ENCODE measurements around the gene GRAP.
A peak's percentile ranks its signal among the peaks of the same experiment; 100 is the strongest.

GRAP gene

DNA sequence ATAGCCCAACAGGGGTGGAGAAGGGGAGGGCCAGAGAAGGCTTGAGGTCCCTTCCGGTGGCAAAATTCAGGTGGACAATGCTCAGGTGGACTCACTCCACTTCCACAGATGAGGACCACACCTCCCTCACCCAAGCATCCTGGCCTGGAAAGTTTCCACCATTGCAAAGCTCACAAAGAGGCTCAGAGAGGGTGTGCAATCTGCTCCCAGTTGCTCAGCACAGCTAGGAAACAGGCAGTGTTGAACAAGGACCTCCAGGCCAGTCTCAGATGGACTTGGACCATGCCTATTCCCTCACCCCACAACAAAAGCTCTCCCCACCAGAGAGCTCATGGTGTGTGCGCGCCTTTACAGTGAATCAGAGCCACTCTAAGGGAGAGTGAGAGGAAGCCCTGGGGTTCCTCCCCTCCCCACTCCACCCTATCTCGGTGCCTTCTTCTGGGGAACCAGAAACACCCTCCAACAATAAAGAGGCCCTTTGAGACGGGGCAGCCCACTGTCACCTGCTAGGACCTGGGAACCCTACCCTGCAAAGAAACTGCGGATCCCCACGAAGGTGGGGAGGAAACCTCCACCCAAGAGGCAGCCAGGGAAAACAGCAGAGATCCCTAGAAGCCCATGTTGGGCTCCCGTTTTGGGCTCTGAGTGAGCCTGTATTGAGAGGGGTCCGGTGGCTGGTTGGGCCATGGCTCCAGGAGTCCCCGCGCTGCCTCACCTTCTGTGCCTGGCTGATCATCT lies 43.8 kb downstream of the GRAP start:
- DNase-seq (ENCODE audit: low spot score) = peak; percentile 69

- DNase-seq (ENCODE audit: low spot score) = peak; percentile 42
These were observed 44.7 kb downstream of the GRAP start for GRCh38 chr17:19001907-19002590.

GRCh38 chr17:19000531-19001325 lies 46.0 kb downstream of the GRAP start:
- DNase-seq (ENCODE audit: low spot score) = peak; percentile 47

DNA sequence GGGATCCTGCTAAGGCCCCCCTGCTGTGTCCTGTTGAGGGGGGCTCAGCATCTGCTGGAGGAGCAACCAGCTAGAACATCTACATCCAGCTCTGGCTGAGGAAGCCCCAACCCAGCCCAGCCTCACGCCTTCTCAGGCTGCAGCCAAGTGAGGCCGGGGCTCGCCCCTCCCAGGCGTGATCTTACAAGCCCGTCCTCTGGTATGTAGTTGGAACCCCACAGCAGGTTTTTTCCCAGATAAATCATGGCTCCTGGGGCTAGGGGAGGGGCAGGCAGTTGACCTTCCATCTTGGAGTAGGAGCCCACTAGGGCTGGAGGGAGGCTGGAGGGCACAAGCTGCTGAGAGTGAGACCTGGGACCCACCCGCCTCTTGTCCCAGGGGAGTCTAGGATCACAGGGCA lies 46.8 kb downstream of the GRAP start:
- DNase-seq (ENCODE audit: low spot score) = no peak

GRCh38 chr17:18999394-18999793 lies 47.4 kb downstream of the GRAP start:
- DNase-seq (ENCODE audit: low spot score) = no peak

GRCh38 chr17:18997650-18998196 lies 49.0 kb downstream of the GRAP start:
- DNase-seq (ENCODE audit: low spot score) = no peak

DNA sequence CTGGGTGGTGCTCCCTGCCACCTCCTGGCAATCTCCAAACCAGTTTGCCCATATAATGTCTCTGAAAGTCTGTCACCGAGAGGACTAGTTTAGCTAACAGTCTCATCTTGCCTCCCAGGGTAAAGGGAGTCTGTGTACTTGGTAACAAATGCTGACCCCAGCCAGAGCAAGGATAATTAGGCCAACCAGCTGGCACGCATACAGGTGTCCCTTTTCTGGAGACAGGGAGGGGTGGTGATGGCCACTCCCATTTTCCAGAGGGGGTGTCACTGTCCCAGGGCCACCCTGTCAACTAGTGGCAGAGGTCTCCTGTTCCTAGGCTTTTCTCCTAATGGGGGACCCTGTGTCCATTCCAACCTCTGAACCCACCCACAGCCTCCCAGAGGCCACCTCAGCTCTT lies 50.3 kb downstream of the GRAP start:
- DNase-seq (ENCODE audit: low spot score) = no peak

DNA sequence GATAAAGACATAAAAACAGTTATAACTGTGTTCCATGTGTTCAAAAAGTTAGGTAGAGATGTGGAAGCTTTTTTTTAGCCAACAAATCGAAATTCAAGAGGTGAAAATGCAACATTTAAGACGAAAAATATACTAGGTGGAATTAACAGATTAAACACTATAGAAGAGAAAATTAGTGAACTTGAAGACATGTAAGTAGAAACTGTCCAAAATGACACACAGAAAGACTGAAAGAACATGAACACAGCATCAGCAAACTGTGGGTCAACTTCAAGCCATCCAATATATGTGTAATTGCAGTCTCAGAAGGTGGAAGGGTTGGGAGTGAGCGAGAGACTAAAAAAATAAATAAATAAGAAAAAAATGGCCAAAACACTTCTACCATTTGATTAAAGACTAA lies 51.5 kb downstream of the GRAP start:
- DNase-seq (ENCODE audit: low spot score) = no peak

DNA sequence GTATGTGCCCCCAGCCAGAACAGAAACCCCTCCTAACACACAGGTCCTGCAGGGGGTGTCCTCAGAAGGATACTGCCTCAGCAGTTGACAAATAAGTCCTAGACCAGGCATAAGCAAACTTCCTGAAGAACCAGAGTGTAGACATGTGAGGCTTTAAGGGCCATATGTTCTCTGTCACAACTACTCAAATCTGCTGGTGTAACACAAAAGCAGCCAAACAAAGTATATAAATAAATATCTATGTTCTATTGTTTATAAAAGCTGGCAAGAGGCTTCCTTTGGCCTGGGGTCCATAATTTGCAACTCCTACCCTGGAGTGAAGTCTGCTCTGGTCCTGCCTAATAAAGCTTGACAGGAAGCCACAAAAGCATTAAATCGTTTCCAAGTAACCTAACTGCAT lies 52.1 kb downstream of the GRAP start:
- no peak for DNase-seq (ENCODE audit: low spot score)

DNA sequence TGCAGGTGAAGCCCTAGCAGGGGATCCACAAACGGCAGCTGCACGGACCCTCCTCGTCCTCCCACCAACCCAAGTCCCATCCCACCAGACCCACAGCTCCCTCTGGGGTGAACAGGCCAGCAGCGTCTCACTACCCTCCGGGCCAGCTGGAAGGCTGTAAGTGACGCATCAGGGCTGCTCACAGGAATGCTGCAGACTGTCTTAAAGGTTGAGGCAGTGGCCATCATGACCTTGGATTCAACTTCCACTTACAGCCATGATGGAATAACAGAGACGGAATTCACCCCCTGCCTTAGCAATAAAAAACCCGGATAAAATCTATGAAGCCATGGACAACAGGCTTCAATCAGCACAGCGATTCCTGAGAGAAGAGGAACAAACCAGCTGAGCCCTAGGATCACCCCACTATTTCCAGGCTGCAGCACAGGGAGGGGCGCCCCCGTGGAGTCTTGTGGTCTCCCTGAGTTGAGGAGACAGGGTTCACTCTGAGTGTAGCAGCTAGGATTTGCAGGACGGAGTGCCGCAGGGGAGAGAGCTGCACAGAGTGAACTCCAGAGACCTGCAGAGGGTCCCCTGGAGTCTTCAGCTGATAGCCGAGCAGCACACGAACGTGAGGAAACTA lies 52.7 kb downstream of the GRAP start:
- DNase-seq (ENCODE audit: low spot score) = no peak

- no peak for DNase-seq (ENCODE audit: low spot score)
These were observed 54.2 kb downstream of the GRAP start for GRCh38 chr17:18992454-18993130.

DNA sequence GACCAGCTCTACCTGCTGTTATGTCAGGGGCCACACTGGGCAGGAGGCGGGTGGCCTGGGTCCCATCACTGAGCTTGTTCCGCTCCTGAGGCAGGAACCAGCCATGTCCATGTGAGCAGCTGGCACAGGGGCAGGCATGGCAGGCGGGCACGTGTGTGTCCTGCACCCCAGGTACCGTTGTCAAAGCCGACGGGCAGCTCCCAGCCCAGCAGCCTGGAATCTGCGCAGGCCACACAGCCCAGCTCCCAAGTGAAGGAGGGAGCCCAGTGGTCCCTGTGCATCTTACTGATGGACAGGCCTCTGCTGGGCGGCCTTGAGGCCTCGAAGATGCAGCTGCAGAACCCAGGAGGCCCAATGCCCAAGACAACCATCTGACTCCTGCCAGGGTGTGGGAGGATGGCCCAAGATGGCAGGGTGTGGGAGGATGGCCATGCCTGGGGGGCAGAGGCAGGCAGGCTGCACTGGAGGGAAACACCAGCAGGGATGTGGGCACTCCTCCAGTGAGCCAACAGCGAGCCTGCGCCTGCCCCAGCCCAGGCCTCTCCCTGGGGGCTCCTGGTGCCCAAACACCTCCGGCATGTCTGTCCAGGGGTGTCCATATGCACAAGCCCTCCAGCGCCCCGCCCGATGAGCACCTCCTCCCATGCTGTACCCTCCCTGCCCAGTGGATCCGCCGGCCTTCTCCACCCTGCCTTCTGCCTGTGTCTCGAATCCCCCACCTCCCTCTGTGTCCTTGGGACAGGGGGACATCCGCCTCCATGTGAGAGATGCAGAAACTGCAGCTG lies 55.0 kb downstream of the GRAP start:
- DNase-seq (ENCODE audit: low spot score) = no peak

DNA sequence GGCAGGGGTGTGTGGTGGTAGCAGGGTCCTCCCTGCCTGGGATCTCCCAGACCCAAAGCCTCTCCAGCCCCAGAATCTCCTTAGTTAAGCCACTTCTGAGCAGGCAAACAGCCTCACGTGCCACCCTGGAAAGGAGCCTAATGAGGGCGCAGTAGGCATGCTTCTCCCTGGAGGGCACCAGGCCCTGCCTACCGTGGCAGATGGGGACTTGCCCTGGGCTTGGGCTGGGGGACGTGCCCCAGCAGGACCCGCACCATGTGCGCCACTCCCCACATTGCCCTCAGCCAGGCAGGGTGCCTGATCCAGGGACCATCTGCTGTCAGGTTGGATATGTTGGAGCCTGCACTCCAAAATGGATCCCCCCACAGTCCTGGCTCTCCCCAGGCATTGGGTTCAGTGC lies 56.4 kb downstream of the GRAP start:
- DNase-seq (ENCODE audit: low spot score) = no peak

DNA sequence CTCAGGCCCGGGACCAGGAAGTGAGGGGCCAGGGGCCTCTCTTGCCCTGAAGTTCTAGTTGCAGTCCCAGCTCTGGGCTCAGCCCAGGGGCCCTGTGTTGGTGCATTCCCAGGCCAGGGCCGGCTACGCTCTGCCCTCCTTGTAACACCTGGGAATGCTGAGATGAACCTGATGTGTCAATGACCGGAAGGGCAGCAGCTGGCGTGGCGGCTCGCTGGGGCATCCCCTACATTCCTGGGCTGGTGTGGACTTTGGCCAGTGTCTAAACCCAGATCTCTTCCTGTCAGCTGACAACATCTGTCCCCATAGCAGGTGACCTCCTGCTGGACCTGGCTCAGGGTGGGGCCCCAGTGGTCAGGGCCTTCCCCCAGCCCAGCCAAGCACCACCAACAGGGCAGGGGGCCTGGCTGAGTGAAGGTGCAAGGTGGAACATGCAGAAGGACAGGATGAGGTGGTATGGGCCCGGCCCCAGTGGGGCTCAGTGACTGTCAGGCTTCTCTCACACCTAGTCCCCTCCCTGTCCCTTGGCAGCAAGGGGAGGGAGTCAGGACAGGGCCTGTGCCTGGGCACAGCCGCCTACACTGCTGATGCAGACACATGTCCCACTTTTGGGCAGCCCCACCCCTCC lies 58.1 kb downstream of the GRAP start:
- DNase-seq (ENCODE audit: low spot score) = no peak

- DNase-seq (ENCODE audit: low spot score) = no peak
These were observed 58.8 kb downstream of the GRAP start for GRCh38 chr17:18987862-18988545.

DNA sequence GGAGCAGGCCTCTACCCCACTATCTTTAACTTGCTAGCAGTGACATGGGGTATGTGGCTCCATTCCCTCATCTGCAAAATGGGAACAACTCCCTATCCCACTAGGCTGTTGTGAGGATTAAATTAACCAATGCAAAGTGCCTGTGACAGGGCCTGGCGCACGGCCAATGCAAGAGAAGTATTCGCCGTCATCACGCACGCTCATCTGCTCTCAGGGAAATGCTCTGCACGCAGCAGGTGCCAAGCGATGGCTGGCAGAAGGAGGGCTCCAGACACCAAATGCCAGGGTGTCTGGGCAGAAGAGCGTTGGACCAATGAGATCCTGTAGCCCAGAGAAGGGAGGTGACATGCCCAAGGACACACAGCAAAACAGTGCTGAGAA lies 59.5 kb downstream of the GRAP start:
- DNase-seq (ENCODE audit: low spot score) = no peak

DNA sequence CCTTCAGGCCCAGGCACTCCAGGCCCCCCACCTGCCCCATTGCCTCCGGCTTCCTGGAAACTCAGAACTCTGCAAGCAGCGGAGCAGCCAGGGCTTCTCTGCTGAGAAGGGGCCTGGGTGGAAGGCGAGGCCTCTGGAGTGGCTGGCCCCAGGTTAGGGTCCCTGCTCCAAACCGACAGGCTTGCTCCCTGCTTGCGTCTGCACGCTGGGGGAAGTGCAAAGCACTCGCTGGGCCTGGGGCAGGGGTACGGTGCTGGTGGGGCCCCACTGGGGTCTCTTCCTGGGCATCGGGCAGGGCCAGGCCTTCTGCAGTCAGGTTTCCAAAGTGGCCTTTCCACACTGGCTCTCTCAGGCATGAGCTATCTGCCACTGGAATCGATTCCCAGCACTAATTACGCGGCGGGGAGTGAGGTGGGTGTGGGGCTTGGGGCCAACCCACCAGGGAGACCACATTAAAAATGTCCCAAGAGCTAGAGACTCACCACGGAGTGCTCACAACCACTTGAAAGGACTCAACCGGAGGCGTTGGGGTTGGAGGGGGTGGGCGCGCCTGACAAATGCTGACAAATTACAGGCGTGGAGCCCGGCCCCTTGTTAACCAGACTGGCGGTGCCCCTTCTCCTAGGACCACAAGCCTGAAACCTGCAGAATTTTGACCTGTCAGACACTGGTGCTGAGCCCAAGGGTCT lies 60.1 kb downstream of the GRAP start:
- DNase-seq (ENCODE audit: low spot score) = no peak

GRCh38 chr17:18985475-18985874 lies 61.3 kb downstream of the GRAP start:
- DNase-seq (ENCODE audit: low spot score) = no peak

Data from GM03348 (cell line).